ENCODE results near the gene RASD2. TPM values are rescaled to one million over a fixed set of nuclear protein-coding genes. Genes with fewer than 3 reads are reported as not detected.
"Not testable (repeated sequence)": the region's sequence is repeated elsewhere in the genome, so short reads cannot be mapped to it uniquely, and the experiment has no call there.

RASD2 gene
- total and polyA plus RNA-seq, 10 of the 15 experiments (the other 5 are each of a cell fraction or from before 2014, with no cell fraction given), result 0.03 TPM; not detected in 9

DNA sequence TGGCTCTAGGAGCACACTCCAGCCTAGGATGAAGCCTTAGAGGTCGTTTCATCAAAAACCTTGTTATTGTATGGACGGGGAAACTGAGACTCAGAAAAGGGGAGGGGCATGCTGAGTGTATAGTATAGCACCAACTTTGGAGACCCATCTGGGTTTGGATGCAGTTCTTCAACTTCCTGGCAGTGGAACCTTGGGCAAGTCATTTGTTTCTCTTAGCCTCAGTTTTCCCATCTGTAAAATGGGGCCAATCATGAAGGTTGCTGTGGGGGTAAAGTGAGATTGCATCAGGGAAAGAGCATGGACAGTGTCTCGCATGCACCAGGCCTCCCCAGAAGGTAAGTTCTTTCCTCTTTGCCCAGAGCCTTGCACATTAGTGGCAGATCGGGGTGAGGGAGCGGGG is 47.6 kb upstream of the RASD2 start (continued):
- TF ChIP-seq, protein P1, sequence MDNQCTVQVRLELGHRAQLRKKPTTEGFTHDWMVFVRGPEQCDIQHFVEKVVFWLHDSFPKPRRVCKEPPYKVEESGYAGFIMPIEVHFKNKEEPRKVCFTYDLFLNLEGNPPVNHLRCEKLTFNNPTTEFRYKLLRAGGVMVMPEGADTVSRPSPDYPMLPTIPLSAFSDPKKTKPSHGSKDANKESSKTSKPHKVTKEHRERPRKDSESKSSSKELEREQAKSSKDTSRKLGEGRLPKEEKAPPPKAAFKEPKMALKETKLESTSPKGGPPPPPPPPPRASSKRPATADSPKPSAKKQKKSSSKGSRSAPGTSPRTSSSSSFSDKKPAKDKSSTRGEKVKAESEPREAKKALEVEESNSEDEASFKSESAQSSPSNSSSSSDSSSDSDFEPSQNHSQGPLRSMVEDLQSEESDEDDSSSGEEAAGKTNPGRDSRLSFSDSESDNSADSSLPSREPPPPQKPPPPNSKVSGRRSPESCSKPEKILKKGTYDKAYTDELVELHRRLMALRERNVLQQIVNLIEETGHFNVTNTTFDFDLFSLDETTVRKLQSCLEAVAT (IDR thresholded peaks at IDR 0.05), result no peak
- TF ChIP-seq, protein P2, sequence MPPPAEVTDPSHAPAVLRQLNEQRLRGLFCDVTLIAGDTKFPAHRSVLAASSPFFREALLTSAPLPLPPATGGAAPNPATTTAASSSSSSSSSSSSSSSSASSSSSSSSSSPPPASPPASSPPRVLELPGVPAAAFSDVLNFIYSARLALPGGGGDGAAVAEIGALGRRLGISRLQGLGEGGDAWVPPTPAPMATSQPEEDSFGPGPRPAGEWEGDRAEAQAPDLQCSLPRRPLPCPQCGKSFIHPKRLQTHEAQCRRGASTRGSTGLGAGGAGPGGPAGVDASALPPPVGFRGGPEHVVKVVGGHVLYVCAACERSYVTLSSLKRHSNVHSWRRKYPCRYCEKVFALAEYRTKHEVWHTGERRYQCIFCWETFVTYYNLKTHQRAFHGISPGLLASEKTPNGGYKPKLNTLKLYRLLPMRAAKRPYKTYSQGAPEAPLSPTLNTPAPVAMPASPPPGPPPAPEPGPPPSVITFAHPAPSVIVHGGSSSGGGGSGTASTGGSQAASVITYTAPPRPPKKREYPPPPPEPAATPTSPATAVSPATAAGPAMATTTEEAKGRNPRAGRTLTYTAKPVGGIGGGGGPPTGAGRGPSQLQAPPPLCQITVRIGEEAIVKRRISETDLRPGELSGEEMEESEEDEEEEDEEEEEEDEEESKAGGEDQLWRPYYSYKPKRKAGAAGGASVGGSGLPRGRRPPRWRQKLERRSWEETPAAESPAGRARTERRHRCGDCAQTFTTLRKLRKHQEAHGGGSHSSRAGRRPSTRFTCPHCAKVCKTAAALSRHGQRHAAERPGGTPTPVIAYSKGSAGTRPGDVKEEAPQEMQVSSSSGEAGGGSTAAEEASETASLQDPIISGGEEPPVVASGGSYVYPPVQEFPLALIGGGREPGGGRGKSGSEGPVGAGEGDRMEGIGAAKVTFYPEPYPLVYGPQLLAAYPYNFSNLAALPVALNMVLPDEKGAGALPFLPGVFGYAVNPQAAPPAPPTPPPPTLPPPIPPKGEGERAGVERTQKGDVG (CRISPR knock-in tag; IDR thresholded peaks at IDR 0.05), result no peak
- no peak for TF ChIP-seq YBX1 (IDR thresholded peaks at IDR 0.05)
- TF ChIP-seq FOS (IDR thresholded peaks at IDR 0.05; ENCODE audit: borderline replicate concordance, extremely low read depth, insufficient read length), result no peak
- TF ChIP-seq, protein P3, sequence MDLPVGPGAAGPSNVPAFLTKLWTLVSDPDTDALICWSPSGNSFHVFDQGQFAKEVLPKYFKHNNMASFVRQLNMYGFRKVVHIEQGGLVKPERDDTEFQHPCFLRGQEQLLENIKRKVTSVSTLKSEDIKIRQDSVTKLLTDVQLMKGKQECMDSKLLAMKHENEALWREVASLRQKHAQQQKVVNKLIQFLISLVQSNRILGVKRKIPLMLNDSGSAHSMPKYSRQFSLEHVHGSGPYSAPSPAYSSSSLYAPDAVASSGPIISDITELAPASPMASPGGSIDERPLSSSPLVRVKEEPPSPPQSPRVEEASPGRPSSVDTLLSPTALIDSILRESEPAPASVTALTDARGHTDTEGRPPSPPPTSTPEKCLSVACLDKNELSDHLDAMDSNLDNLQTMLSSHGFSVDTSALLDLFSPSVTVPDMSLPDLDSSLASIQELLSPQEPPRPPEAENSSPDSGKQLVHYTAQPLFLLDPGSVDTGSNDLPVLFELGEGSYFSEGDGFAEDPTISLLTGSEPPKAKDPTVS (IDR thresholded peaks at IDR 0.05; ENCODE audit: low read depth, low read length), result no peak

DNA sequence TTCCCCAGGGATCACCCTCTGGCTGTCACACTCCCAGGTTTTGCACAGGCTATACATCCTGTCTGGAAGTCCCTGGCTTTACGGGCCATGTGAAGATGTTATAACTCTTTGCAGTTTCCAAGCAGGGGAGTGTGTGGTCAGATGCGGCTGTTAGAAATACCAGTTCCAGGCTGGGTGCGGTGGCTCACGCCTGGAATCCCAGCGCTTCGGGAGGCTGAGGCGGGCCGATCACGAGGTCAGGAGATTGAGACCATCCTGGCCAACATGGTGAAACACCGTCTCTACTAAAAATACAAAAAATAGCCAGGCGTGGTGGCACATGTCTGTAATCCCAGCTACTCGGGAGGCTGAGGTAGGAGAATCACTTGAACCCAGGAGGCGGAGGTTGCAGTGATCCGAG is 44.9 kb upstream of the RASD2 start:
- BruUV-seq (replicated peaks); SMC1A ChIA-PET (ENCODE audit: uncharacterized antibody, unreplicated experiment); ATAC-seq; in situ Hi-C loops (cut with MboI); H3K36me3 ChIP-seq (ENCODE audit: control insufficient read depth in 2 of 2, insufficient read depth in 2 of 2, low read length in 1 of 2); H3K9ac ChIP-seq (ENCODE audit: control insufficient read depth, insufficient read depth, low read length); H3K4me3 ChIP-seq; H3K27ac ChIP-seq (ENCODE audit: control insufficient read depth, insufficient read depth); H3K27me3 ChIP-seq (replicated peaks in 1 of 2; ENCODE audit: control insufficient read depth in 2 of 2, insufficient read depth in 2 of 2, low read length in 1 of 2); H4K20me1 ChIP-seq (ENCODE audit: control insufficient read depth, insufficient read depth); H3K4me1 ChIP-seq (ENCODE audit: control insufficient read depth, insufficient read depth, low read length); H3K79me2 ChIP-seq (ENCODE audit: control insufficient read depth, insufficient read depth, low read length); CTCF ChIA-PET; RAD21 ChIA-PET (ENCODE audit: unreplicated experiment); H2AFZ ChIP-seq (ENCODE audit: control insufficient read depth, low read depth, low read length); intact Hi-C loops (cut with micrococcal nuclease; ENCODE audit: unreplicated experiment); H3K9me3 ChIP-seq (replicated peaks; ENCODE audit: control insufficient read depth, insufficient read depth, low read length); POLR2A ChIA-PET; DNase-seq (ENCODE audit: low read depth, low spot score); H3K4me2 ChIP-seq (ENCODE audit: control insufficient read depth, insufficient read depth); FAIRE-seq: not testable (repeated sequence)
- WGBS (ENCODE audit: insufficient coverage, insufficient replicate concordance, low lambda C conversion rate, missing lambda C conversion rate), result 55% methylated on average over 14 of the region's 14 CpGs

All from GM12878 (cell line).